Tibial nerve (tissue), 4 donors: ENCODE results near the gene IRF8. TPM values are rescaled to one million over a fixed set of nuclear protein-coding genes. Genes with fewer than 3 reads are reported as not detected.

Source experiments
- DNase-seq, 2 donors: peaks; one replicate each; pipeline ENCODE4 v3.0.0-alpha.2; 2019; ENCODE audit warnings: low spot score in 2 of 2
- H3K27ac ChIP-seq, 4 donors: fragments of 200-600 bp; sonication (generic) in 3 of 4; one replicate each; pipeline ENCODE4 v1.5.1; 2017 to 2019; ENCODE audit warnings: mild to moderate bottlenecking in 1 of 4
- H3K27me3 ChIP-seq, 2 donors: fragments of 200-600 bp; sonication (generic) in 1 of 2; one replicate each; pipeline versions ENCODE4 v1.5.1 to v1.6.0; 2017 to 2019
- H3K36me3 ChIP-seq, 3 donors: fragments of 200-600 bp; sonication (generic); one replicate each; pipeline ENCODE4 v1.5.1; 2018 to 2019
- H3K4me1 ChIP-seq, 4 donors: fragments of 200-600 bp; sonication (generic) in 3 of 4; one replicate each; pipeline ENCODE4 v1.5.1; 2017 to 2019
- H3K4me3 ChIP-seq, 4 donors: fragments of 200-600 bp; sonication (generic) in 3 of 4; one replicate each; pipeline ENCODE4 v1.5.1; 2017 to 2019; ENCODE audit warnings: mild to moderate bottlenecking in 1 of 4, moderate library complexity in 1 of 4
- H3K9me3 ChIP-seq, 4 donors: fragments of 200-600 bp; sonication (generic) in 3 of 4; one replicate each; pipeline ENCODE4 v1.5.1; 2017 to 2019
- EP300 ChIP-seq, 2 donors: sonication (generic); formaldehyde crosslinking; IDR thresholded peaks; one replicate each; pipeline ENCODE4 v1.6.1; 2017; ENCODE audit warnings: antibody characterized with exemption in 2 of 2, mild to moderate bottlenecking in 1 of 2
- POLR2A ChIP-seq, 2 donors: fragments of 450-650 bp; IDR thresholded peaks; one replicate each; pipeline ENCODE4 v1.6.1; 2017; ENCODE audit warnings: antibody characterized with exemption in 2 of 2, mild to moderate bottlenecking in 2 of 2, moderate library complexity in 2 of 2
- WGBS, 2 donors: methylation state at CpG; one replicate each; pipeline ENCODE4 v1.1.5; 2018; 5-methylcytosine and 5-hydroxymethylcytosine counted together
- total RNA-seq, 4 donors: library from RNA; depleted of rRNA; stranded (reverse); fragments of >200 nt; gene quantifications; one replicate each; pipeline ENCODE4 v1.1.0, GENCODE V29; 2016
- TF ChIP-seq, protein P1 (sequence below), 5 experiments: fragments of 200-600 bp in 3 of 5; fragments of 450-650 bp in 2 of 5; sonication (generic) in 3 of 5; IDR thresholded peaks; one replicate each; pipeline ENCODE4 v1.5.1; 2016 to 2019; ENCODE audit warnings: antibody characterized with exemption in 5 of 5, mild to moderate bottlenecking in 3 of 5, moderate library complexity in 2 of 5

Gene IRF8
- total RNA-seq, 4 donors from 2014 or later, result 20.5 to 30.3 (median 22.7) TPM

DNA sequence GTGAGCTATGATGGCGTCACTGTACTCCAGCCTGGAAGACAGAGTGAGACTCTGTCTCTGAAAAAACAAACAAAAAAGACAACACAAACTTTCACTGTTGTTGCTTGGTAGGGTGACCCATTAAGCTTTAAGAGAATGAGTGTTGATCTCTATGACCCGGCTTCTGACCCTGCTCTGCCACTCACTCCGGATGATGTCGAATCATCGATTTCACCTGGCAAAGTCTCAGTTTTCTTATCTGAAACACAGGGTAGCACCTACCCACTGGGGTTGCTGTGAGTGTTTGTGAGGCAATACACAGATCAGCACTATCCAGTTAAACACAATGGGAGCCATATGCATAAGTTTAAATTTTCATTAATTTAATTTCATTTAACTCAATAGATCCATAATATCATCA is 20.6 kb upstream of the IRF8 start:
- WGBS, 2 donors, result 78 to 81% methylated on average over 5 of the region's 5 CpGs
- no peak overlapping the region for H3K27ac ChIP-seq
- no peaks in the 10 kb centered on the region for H3K36me3 ChIP-seq
- H3K27me3 ChIP-seq, result no peaks in the 10 kb centered on the region
- DNase-seq, result no peak
- no peaks in the 10 kb centered on the region for H3K4me1 ChIP-seq
- TF ChIP-seq, protein P1, sequence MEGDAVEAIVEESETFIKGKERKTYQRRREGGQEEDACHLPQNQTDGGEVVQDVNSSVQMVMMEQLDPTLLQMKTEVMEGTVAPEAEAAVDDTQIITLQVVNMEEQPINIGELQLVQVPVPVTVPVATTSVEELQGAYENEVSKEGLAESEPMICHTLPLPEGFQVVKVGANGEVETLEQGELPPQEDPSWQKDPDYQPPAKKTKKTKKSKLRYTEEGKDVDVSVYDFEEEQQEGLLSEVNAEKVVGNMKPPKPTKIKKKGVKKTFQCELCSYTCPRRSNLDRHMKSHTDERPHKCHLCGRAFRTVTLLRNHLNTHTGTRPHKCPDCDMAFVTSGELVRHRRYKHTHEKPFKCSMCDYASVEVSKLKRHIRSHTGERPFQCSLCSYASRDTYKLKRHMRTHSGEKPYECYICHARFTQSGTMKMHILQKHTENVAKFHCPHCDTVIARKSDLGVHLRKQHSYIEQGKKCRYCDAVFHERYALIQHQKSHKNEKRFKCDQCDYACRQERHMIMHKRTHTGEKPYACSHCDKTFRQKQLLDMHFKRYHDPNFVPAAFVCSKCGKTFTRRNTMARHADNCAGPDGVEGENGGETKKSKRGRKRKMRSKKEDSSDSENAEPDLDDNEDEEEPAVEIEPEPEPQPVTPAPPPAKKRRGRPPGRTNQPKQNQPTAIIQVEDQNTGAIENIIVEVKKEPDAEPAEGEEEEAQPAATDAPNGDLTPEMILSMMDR (IDR thresholded peaks at IDR 0.05), result no peak
- TF ChIP-seq POLR2A (IDR thresholded peaks at IDR 0.05) (no peak), EP300 (IDR thresholded peaks at IDR 0.05) (no peak)
- H3K9me3 ChIP-seq, result no peaks in the 10 kb centered on the region
- no peak overlapping the region for H3K4me3 ChIP-seq

DNA sequence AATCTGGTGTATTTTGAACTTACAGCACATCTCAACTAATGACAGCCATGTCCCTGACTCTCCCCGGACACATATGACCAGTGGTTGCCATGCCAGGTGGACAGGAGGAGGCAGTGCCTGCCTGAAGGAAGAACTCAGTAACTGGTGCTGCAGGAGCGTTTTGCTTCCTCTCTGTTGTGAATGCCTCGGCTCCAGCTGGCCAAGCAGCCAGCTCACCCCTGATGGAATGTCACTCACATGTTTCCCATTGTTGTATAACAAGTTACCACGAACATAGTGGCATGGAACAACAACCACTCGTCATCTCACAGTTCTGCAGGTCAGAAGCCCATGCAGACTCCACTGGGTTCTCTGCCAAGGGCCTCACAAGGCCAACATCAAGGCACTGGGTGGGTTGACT is 20.1 kb upstream of the IRF8 start:
- no peaks in the 10 kb centered on the region for H3K27me3 ChIP-seq
- H3K4me1 ChIP-seq, result no peaks in the 10 kb centered on the region
- no peaks in the 10 kb centered on the region for H3K36me3 ChIP-seq
- 25 to 26% methylated on average over 5 of the region's 5 CpGs for WGBS, 2 donors
- no peak overlapping the region for H3K27ac ChIP-seq
- TF ChIP-seq POLR2A (IDR thresholded peaks at IDR 0.05), result no peak
- TF ChIP-seq, protein P1 (IDR thresholded peaks at IDR 0.05), result no peak
- no peak for TF ChIP-seq EP300 (IDR thresholded peaks at IDR 0.05)
- H3K4me3 ChIP-seq, result no peak overlapping the region
- H3K9me3 ChIP-seq, result no peaks in the 10 kb centered on the region
- no peak for DNase-seq

DNA sequence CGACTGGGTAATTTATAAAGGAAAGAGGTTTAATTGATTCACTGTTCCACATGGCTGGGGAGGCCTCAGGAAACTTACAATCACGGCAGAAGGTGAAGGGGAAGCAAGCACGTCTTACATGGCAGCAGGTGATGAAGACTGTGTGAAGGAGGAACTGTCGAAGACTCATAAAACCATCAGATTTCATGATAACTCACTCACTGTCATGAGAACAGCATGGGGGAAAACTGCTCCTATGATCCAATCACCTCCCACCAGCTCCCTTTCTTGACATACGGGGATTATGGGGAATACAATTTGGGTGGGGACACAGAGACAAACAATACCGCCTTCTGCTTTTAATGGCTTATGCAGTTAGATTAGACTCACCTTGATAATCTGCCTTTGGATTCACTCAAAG is 19.4 kb upstream of the IRF8 start:
- no peaks in the 10 kb centered on the region for H3K4me1 ChIP-seq
- DNase-seq, result no peak
- TF ChIP-seq EP300 (IDR thresholded peaks at IDR 0.05) (no peak), POLR2A (IDR thresholded peaks at IDR 0.05) (no peak)
- TF ChIP-seq, protein P1 (IDR thresholded peaks at IDR 0.05), result no peak
- H3K27me3 ChIP-seq, result no peaks in the 10 kb centered on the region
- no peak overlapping the region for H3K27ac ChIP-seq
- 74 to 79% methylated on average over 6 of the region's 6 CpGs for WGBS, 2 donors
- no peak overlapping the region for H3K4me3 ChIP-seq
- H3K36me3 ChIP-seq, result no peaks in the 10 kb centered on the region
- H3K9me3 ChIP-seq, result no peaks in the 10 kb centered on the region

DNA sequence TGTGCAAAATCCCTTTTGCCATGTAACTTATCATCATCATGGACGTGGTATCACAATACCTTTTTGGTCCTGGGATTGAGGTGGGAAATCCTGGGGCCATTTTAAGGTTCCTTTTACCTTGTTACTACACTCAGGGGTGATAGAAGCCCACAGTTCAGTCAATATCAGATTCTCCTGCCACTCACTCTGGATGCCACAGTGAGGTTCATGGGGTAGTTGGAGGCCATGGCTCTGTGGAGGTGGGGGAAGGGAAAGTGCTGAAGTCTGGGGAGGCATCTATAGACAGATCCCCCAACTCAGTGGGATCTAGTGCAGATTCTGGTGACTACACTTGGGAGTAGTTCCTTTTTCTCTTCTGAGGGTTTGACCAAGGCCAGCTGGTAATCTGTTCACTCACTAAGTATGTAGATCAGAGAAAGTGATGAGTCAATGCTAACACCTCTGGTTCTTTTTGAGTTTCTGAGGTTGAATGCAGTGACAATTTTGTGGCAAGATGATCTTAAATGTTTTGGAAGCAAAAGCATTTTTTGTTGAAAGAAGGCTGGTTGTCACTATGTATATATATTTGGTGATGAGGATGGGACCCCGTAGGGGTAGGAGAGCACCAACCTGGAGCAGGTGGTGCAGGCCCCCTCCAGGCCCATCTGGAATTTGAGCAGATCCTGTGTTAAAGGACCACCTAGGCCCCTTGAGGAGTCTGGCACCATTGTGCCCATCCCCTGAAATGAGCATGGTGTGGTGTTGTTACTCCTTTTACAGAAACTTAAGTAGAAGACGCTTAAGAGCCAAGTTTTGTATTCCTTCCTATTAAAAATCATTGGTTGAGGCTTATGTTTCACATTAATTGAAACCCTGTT is 18.8 kb upstream of the IRF8 start:
- Histone ChIP-seq H3K36me3 (no peaks in the 10 kb centered on the region), H3K9me3 (no peaks in the 10 kb centered on the region), H3K4me3 (no peak overlapping the region), H3K27ac (no peak overlapping the region), H3K27me3 (no peaks in the 10 kb centered on the region), H3K4me1 (no peaks in the 10 kb centered on the region)
- DNase-seq, result no peak
- TF ChIP-seq EP300 (IDR thresholded peaks at IDR 0.05), result no peak
- TF ChIP-seq, protein P1 (IDR thresholded peaks at IDR 0.05), result no peak
- TF ChIP-seq POLR2A (IDR thresholded peaks at IDR 0.05), result no peak
- WGBS, 2 donors, result 87 to 94% methylated on average over 3 of the region's 3 CpGs

DNA sequence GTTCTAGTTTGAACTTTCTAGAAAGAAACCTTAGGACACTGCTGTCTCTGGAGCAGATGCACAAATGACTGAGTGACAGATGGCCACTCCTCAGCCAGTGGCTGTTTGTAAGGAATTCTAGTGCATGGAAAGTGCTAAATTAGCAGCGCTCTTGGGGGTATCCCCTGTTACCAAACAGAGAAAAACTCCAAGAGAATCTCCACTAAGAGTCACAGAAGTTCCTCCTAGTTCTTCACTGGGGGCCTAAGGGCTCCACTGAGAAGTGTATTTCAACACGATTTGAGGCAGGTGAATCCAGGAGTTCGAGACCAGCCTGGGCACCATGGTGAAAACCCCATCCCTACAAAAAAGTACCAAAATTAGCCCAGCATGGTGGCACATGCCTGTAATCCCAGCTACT is 18.1 kb upstream of the IRF8 start:
- no peak for DNase-seq
- Histone ChIP-seq H3K4me3 (no peak overlapping the region), H3K27ac (no peak overlapping the region), H3K36me3 (no peaks in the 10 kb centered on the region), H3K27me3 (no peaks in the 10 kb centered on the region), H3K4me1 (no peaks in the 10 kb centered on the region), H3K9me3 (no peaks in the 10 kb centered on the region)
- TF ChIP-seq, protein P1 (IDR thresholded peaks at IDR 0.05), result no peak
- TF ChIP-seq POLR2A (IDR thresholded peaks at IDR 0.05) (no peak), EP300 (IDR thresholded peaks at IDR 0.05) (no peak)
- WGBS, 2 donors, result 81 to 92% methylated on average over 3 of the region's 3 CpGs
